ENCODE data around the gene CFAP77. TPM values are rescaled to one million over a fixed set of nuclear protein-coding genes. Genes with fewer than 3 reads are reported as not detected.

The CFAP77 gene
- polyA plus RNA-seq, 1 experiment: not detected

- Histone ChIP-seq H3K4me3 (ENCODE audit: low read depth, low read length) (no peak overlapping the region), H3K36me3 (ENCODE audit: control insufficient read depth, insufficient read depth, low read length) (no peaks in the 10 kb centered on the region; the same call in 1 of the 2 replicates), H3K27me3 (ENCODE audit: control insufficient read depth, insufficient read depth, low read length) (peaks cover 74% of the 10 kb centered on the region)
- no peak for TF ChIP-seq CTCF (IDR thresholded peaks at IDR 0.05; ENCODE audit: insufficient read depth, low read depth, low read length)
- no peak for DNase-seq (ENCODE audit: low read depth)
- ChIA-PET CTCF (no interaction called here), POLR2A (no interaction called here)
These were observed 178.6 kb downstream of the CFAP77 start for GRCh38 chr9:132588501-132589147.

- ChIA-PET POLR2A (no interaction called here), CTCF (interaction anchor here (1.0 kb wide), 1 partner anchor 15 kb away, joined by 3 read pairs; no protein-coding TSS in a partner anchor)
- H3K4me3 ChIP-seq (ENCODE audit: low read depth, low read length): no peak overlapping the region
- peaks cover 67% of the 10 kb centered on the region for H3K27me3 ChIP-seq (ENCODE audit: control insufficient read depth, insufficient read depth, low read length)
- no peak for DNase-seq (ENCODE audit: low read depth)
- no peak for TF ChIP-seq CTCF (IDR thresholded peaks at IDR 0.05; ENCODE audit: insufficient read depth, low read depth, low read length)
- peaks cover under 1% of the 10 kb centered on the region for H3K36me3 ChIP-seq (ENCODE audit: control insufficient read depth, insufficient read depth, low read length)
These were observed 179.4 kb downstream of the CFAP77 start for GRCh38 chr9:132589148-132590036.

- H3K27me3 ChIP-seq (ENCODE audit: control insufficient read depth, insufficient read depth, low read length): peaks cover 61% of the 10 kb centered on the region
- H3K4me3 ChIP-seq (ENCODE audit: low read depth, low read length): no peak overlapping the region
- peaks cover 2% of the 10 kb centered on the region for H3K36me3 ChIP-seq (ENCODE audit: control insufficient read depth, insufficient read depth, low read length)
- DNase-seq (ENCODE audit: low read depth): no peak
- no peak for TF ChIP-seq CTCF (IDR thresholded peaks at IDR 0.05; ENCODE audit: insufficient read depth, low read depth, low read length)
- POLR2A ChIA-PET: no interaction called here
- CTCF ChIA-PET: interaction anchor here (1.0 kb wide), 1 partner anchor 15 kb away, joined by 3 read pairs; no protein-coding TSS in a partner anchor
These were observed 180.0 kb downstream of the CFAP77 start for GRCh38 chr9:132590037-132590317.

- no peak overlapping the region for H3K4me3 ChIP-seq (ENCODE audit: low read depth, low read length)
- peaks cover 56% of the 10 kb centered on the region for H3K27me3 ChIP-seq (ENCODE audit: control insufficient read depth, insufficient read depth, low read length)
- no peak for TF ChIP-seq CTCF (IDR thresholded peaks at IDR 0.05; ENCODE audit: insufficient read depth, low read depth, low read length)
- POLR2A ChIA-PET: no interaction called here
- DNase-seq (ENCODE audit: low read depth): no peak
- H3K36me3 ChIP-seq (ENCODE audit: control insufficient read depth, insufficient read depth, low read length): peaks cover 4% of the 10 kb centered on the region
- CTCF ChIA-PET: interaction anchor here (1.0 kb wide), 1 partner anchor 16 kb away, joined by 3 read pairs; no protein-coding TSS in a partner anchor
These were observed 180.5 kb downstream of the CFAP77 start for GRCh38 chr9:132590318-132591182.

GRCh38 chr9:132591244-132591643 is 181.2 kb downstream of the CFAP77 start:
- no peak overlapping the region for H3K4me3 ChIP-seq (ENCODE audit: low read depth, low read length)
- H3K27me3 ChIP-seq (ENCODE audit: control insufficient read depth, insufficient read depth, low read length): peaks cover 49% of the 10 kb centered on the region
- no peak for DNase-seq (ENCODE audit: low read depth)
- POLR2A ChIA-PET: no interaction called here
- no peak for TF ChIP-seq CTCF (IDR thresholded peaks at IDR 0.05; ENCODE audit: insufficient read depth, low read depth, low read length)
- CTCF ChIA-PET: no interaction called here
- peaks cover 4% of the 10 kb centered on the region for H3K36me3 ChIP-seq (ENCODE audit: control insufficient read depth, insufficient read depth, low read length)

All from BJ (cell line).